Activated CD4-positive, alpha-beta memory T cell treated with anti-CD3 and anti-CD28 coated beads, Interleukin-2, amount 10 ng/mL, durations not matched to agents 7 days and 5 days (primary cell): ENCODE data around the gene ZBED6. TPM values are rescaled to one million over a fixed set of nuclear protein-coding genes. Genes with fewer than 3 reads are reported as not detected.
A peak's percentile ranks its signal among the peaks of the same experiment; 100 is the strongest.

Experiments
- CTCF ChIA-PET: fragments of 350-600 bp; sonication (Branson Sonifier 250); formaldehyde crosslinking; loops from one replicate; lab custom pipeline; 2021; ENCODE audit warnings: antibody characterized with exemption, inconsistent platforms; lab: Charles Lee
- POLR2A ChIA-PET: fragments of 350-600 bp; sonication (Branson Sonifier 250); formaldehyde crosslinking; loops from one replicate; lab custom pipeline; 2021; ENCODE audit warnings: antibody characterized with exemption; lab: Charles Lee
- DNase-seq: peaks from one replicate; pipeline ENCODE4 v3.0.0-alpha.2; 2020
- H3K27ac Mint-ChIP-seq: one replicate; pipeline ENCODE4 v1.8.0; 2021; ENCODE audit warnings: mild to moderate bottlenecking, mixed read lengths
- H3K27me3 Mint-ChIP-seq: one replicate; pipeline ENCODE4 v1.8.0; 2021; ENCODE audit warnings: mixed read lengths
- H3K36me3 Mint-ChIP-seq: one replicate; pipeline ENCODE4 v1.8.0; 2021; ENCODE audit warnings: low read depth, mixed read lengths
- H3K4me1 Mint-ChIP-seq: one replicate; pipeline ENCODE4 v1.8.0; 2021; ENCODE audit warnings: mixed read lengths
- H3K4me3 Mint-ChIP-seq: one replicate; pipeline ENCODE4 v1.8.0; 2021; ENCODE audit warnings: mild to moderate bottlenecking, mixed read lengths
- H3K9me3 Mint-ChIP-seq: one replicate; pipeline ENCODE4 v1.8.0; 2021; ENCODE audit warnings: mixed read lengths
- total RNA-seq, 2 experiments: library from RNA; stranded (reverse); gene quantifications; one replicate each; pipeline ENCODE4 v1.2.3, GENCODE V29; 2021

The ZBED6 gene
- total RNA-seq, 2 experiments from 2014 or later, result 18.4 to 19.5 TPM

DNA sequence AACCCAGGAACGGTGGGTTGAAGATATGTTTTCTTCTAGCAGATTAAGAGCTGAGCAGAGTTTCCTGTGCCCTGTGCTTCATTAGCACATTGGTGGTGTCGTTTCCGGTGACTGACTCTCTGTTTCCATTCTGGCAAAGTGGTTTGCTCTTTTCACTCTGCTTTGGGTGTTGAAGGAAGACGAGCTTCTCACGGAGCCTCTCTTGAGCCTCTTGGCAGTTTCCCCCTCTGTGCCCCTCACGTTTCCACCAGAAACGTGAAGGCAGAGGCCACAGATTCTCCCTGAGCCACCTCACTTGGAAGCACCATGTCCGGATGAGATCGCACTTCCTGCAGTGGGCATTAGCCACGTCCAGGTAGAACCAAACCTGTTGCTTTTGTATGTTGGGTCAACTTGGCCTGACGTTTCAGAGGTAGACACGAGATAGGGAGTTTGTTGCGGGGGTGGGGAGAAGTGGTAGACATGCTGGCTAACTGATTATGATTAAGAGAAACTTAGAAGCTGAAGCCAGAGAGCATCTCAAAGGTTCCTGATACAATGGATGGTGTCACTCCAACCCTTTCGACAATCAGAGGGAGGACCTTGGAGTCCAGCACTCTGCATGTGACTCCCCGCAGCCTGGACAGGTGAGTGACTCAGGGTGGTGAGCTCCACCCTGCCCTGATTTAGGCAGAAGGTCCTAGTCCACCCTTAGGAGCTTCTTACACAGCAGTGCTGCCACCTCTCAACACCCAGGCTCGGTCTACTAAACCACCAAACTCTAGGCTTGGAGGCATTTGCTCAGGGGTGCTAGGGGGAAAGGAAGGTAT lies 30.2 kb upstream of the ZBED6 start, which contains the start of gene LAX1:
Gene LAX1, plus strand, starts transcription at position 155 of the 809 bp plus-strand sequence. Its CDS starts 383 bp downstream, at position 538.
- no peaks in the 10 kb centered on the region for H3K27me3 Mint-ChIP-seq
- H3K9me3 Mint-ChIP-seq, result no peaks in the 10 kb centered on the region
- peak within 1 kb of the TSS; percentile 100 for H3K27ac Mint-ChIP-seq
- H3K36me3 Mint-ChIP-seq, result peaks cover 21% of the 10 kb centered on the region
- peak within 1 kb of the TSS; percentile 95 for H3K4me3 Mint-ChIP-seq
- ChIA-PET POLR2A (interaction anchor here (0.5 to 4.0 kb wide), 47 partner anchors 8 to 812 kb away, joined by 3 to 55 read pairs (median 5); partner anchors contain the start of genes ATP2B4, TMEM183A, ZBED6 and ZC3H11A), CTCF (interaction anchor here (0.5 to 2.2 kb wide), 15 partner anchors 10 to 445 kb away, joined by 3 to 7 read pairs (median 3); partner anchors contain the start of gene ATP2B4)
- H3K4me1 Mint-ChIP-seq, result peaks cover 54% of the 10 kb centered on the region
- peak; percentile 87 for DNase-seq

DNA sequence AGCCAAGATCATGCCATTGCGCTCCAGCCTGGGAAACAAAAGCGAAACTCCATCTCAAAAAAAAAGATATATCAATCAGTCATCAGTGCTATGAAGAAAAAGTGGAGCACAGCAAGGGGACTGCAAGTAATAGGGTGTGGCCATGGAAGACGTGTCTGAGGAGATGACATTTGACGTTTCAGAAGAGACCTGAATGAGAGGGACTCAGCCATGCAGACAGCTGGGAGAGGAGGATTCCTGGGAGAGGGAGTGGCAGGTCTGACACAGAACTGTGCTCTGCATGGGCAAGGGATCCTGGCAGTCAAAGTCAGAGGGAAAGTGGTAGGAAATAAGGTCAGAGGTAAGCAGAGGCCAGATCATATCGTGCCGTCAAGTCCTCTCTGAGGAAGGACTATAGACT lies 27.2 kb upstream of the ZBED6 start:
- peaks cover 55% of the 10 kb centered on the region for H3K4me1 Mint-ChIP-seq
- H3K27ac Mint-ChIP-seq, result peak overlapping the region; percentile 24
- POLR2A ChIA-PET, result interaction anchor here (0.6 kb wide), 1 partner anchor 790 kb away, joined by 3 read pairs; no protein-coding TSS in a partner anchor
- peaks cover 42% of the 10 kb centered on the region for H3K36me3 Mint-ChIP-seq
- CTCF ChIA-PET, result no interaction called here
- H3K9me3 Mint-ChIP-seq, result no peaks in the 10 kb centered on the region
- no peak for DNase-seq
- no peaks in the 10 kb centered on the region for H3K27me3 Mint-ChIP-seq
- no peak overlapping the region for H3K4me3 Mint-ChIP-seq

DNA sequence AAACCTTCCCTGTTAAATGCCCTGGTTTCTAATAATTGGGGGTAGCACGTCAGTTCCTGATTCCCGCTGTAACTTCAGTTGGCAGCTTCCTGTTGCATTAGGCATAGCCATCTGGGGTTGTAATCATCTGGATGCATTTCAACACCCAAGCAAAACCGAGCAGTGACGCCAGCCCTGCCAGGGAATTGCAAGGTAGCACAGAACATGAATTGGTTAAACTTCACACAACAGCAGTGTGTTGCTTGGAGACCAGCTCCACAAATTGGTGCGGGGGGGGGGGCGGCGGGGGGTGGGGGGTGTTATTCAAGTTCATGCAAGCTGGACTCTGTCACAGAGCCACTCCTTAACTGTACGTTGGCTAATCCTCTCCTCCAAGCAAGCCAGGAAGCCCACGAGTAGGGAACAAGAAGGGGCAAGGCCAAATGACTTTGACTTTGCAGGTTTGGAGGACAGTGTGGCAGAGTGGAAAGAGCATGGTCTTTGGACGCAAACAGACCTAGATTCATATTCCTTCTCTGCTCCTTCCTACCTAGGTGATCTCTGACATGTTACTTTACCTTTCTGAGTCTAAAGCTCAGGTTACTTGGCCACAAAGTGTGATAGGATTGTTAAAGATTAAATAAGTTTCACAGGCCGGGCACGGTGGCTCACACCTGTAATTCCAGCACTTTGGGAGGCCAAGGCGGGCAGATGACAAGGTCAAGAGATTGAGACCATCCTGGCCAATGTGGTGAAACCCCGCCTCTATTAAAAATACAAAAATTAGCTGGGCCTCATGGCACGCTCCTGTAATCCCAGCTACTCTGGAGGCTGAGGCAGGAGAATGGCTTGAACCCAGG lies 25.7 kb upstream of the ZBED6 start:
- Mint-ChIP-seq H3K27me3 (no peaks in the 10 kb centered on the region), H3K27ac (no peak overlapping the region), H3K4me1 (peaks cover 40% of the 10 kb centered on the region), H3K9me3 (no peaks in the 10 kb centered on the region), H3K36me3 (peaks cover 54% of the 10 kb centered on the region), H3K4me3 (no peak overlapping the region)
- no peak for DNase-seq
- CTCF ChIA-PET, result interaction anchor here (0.6 kb wide), 2 partner anchors 157 to 782 kb away, joined by 3 to 5 read pairs; no protein-coding TSS in a partner anchor
- POLR2A ChIA-PET, result interaction anchor here (1.7 kb wide), 1 partner anchor 12 kb away, joined by 4 read pairs; no protein-coding TSS in a partner anchor

DNA sequence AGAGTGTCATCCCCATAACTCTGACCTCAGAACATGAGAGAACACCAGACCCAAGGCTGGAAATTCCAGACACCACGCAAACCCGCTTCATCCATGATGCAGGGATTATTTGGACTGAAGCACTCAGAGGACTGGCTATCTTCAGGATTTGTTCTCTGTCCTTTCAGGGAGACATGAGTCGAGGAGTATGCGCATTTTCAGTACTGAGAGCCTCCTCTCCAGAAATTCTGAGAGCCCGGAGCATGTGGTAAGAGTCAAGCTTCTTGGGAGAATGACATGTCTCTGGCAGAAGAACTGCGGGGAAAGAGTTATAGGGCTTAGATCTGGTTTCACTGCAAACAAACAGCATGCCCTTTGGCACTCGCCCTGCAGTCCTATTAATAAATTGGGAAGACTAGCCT lies 23.5 kb upstream of the ZBED6 start:
- no peak overlapping the region for H3K4me3 Mint-ChIP-seq
- no peaks in the 10 kb centered on the region for H3K27me3 Mint-ChIP-seq
- no peaks in the 10 kb centered on the region for H3K9me3 Mint-ChIP-seq
- peaks cover 29% of the 10 kb centered on the region for H3K4me1 Mint-ChIP-seq
- H3K27ac Mint-ChIP-seq, result no peak overlapping the region
- ChIA-PET CTCF (no interaction called here), POLR2A (interaction anchor here (0.7 kb wide), 1 partner anchor 409 kb away, joined by 3 read pairs; no protein-coding TSS in a partner anchor)
- H3K36me3 Mint-ChIP-seq, result peaks cover 63% of the 10 kb centered on the region
- DNase-seq, result no peak

DNA sequence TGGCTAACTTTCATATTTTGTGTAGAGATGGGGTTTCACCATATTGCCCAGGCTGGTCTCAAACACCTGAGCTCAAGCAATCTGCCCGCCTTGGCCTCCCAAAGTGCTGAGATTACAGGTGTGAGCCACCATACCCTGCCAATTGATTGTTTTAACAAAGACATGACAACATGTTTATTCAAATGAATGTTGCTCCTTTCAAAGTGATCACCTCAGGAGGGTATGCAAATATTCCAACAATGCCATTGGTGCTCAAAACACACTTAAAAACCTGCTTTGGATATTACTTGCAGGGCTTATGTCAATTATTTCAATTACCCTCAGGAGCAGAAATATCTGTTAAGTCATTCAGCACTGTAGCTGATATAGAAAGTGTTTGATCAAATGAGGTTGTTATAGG lies 22.6 kb upstream of the ZBED6 start:
- H3K27me3 Mint-ChIP-seq, result no peaks in the 10 kb centered on the region
- H3K36me3 Mint-ChIP-seq, result peaks cover 63% of the 10 kb centered on the region
- H3K4me3 Mint-ChIP-seq, result no peak overlapping the region
- H3K4me1 Mint-ChIP-seq, result peaks cover 22% of the 10 kb centered on the region
- DNase-seq, result no peak
- ChIA-PET CTCF (no interaction called here), POLR2A (interaction anchor here (0.7 kb wide), 1 partner anchor 8 kb away, joined by 3 read pairs; the partner anchor contains the start of gene LAX1)
- no peak overlapping the region for H3K27ac Mint-ChIP-seq
- no peaks in the 10 kb centered on the region for H3K9me3 Mint-ChIP-seq

DNA sequence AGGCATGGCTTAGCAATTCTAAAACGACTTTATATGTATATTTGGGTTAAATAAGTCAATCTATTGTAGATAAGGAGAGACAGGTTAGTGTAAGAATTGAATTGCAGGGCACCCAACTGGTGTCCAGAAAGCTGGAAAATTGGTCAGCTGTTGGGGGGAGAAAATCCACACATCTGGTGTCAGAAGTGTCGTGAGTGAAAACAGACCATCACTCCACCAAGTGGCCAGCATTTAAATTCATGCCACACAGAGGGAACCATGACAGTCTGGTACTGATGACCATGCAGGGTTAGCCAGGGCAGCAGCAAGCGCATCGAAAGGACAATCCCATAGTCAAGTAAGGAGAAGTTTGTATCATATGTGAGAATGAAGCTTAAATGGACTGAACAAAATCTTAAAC lies 18.8 kb upstream of the ZBED6 start:
- H3K4me3 Mint-ChIP-seq, result no peak overlapping the region
- no peaks in the 10 kb centered on the region for H3K9me3 Mint-ChIP-seq
- peaks cover 2% of the 10 kb centered on the region for H3K4me1 Mint-ChIP-seq
- ChIA-PET POLR2A (interaction anchor here (3.0 kb wide), 1 partner anchor 12 kb away, joined by 14 read pairs; the partner anchor contains the start of gene LAX1), CTCF (interaction anchor here (1.4 kb wide), 1 partner anchor 12 kb away, joined by 4 read pairs; no protein-coding TSS in a partner anchor)
- H3K36me3 Mint-ChIP-seq, result peaks cover 48% of the 10 kb centered on the region
- DNase-seq, result no peak
- H3K27ac Mint-ChIP-seq, result no peak overlapping the region
- H3K27me3 Mint-ChIP-seq, result no peaks in the 10 kb centered on the region

DNA sequence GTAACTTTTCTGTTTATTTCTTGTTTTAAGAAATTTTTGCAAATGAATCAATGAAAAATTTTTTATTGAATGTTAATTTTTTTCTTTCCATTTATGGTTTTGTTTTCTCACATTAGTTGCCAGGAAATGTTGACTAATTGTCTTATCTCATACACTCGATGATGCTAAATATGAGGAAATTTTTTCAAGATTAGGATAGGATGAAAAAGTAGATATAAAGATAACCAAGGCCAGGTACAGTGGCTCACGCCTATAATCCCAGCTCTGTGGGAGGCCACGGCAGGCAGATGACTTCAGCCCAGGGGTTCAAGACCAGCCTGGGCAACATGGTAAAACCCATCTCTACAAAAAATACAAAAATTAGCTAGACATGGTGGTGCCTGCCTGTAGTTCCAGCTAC lies 17.8 kb upstream of the ZBED6 start:
- Mint-ChIP-seq H3K27ac (no peak overlapping the region), H3K36me3 (peaks cover 43% of the 10 kb centered on the region), H3K4me1 (peaks cover 2% of the 10 kb centered on the region), H3K4me3 (no peak overlapping the region), H3K27me3 (no peaks in the 10 kb centered on the region), H3K9me3 (no peaks in the 10 kb centered on the region)
- DNase-seq, result no peak
- CTCF ChIA-PET, result interaction anchor here (1.3 to 1.4 kb wide), 2 partner anchors 9 to 11 kb away, joined by 4 read pairs; no protein-coding TSS in a partner anchor
- POLR2A ChIA-PET, result interaction anchor here (3.0 kb wide), 1 partner anchor 12 kb away, joined by 14 read pairs; the partner anchor contains the start of gene LAX1

DNA sequence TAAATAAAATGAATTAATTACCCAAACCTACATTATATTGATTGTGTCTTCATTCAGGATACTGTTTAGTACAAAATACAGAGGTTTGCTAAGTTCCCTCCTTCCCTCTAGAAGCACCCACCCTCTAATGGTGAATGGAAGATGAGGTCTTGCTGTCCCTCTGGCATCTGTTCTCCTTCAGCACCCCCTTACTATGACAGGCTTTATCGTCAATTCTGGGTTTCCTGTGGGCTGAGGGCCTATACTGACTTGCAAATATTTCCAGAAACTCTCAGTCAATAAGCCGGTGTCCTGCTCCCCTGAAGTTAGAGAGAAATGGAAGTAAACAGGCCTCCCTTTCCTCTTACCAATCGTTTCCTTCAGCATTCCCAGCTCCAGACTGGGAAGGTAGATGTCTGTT lies 17.3 kb upstream of the ZBED6 start:
- no peaks in the 10 kb centered on the region for H3K9me3 Mint-ChIP-seq
- H3K27me3 Mint-ChIP-seq, result no peaks in the 10 kb centered on the region
- no peak for DNase-seq
- H3K36me3 Mint-ChIP-seq, result peaks cover 38% of the 10 kb centered on the region
- ChIA-PET CTCF (interaction anchor here (1.3 kb wide), 1 partner anchor 8 kb away, joined by 4 read pairs; no protein-coding TSS in a partner anchor), POLR2A (no interaction called here)
- peaks cover 2% of the 10 kb centered on the region for H3K4me1 Mint-ChIP-seq
- no peak overlapping the region for H3K4me3 Mint-ChIP-seq
- H3K27ac Mint-ChIP-seq, result no peak overlapping the region

DNA sequence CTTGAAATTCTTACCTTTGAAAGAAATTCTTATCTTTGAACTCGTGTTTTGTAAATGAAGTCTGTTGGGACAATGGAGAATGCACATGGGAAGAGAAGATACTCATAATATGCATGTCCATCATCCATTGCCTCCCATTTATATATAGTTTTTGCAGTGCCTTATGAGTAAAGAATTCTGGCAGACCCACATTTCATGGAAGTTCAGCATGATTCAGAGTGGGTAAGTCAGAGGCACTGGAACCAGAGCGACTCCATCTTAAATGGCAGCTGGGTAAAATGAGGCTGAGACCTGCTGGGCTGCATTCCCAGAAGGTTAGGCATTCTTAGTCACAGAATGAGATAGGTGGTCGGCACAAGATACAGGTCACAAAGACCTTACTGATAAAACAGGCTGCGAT lies 16.6 kb upstream of the ZBED6 start:
- ChIA-PET CTCF (no interaction called here), POLR2A (no interaction called here)
- H3K4me3 Mint-ChIP-seq, result no peak overlapping the region
- peaks cover 36% of the 10 kb centered on the region for H3K36me3 Mint-ChIP-seq
- no peaks in the 10 kb centered on the region for H3K9me3 Mint-ChIP-seq
- H3K4me1 Mint-ChIP-seq, result peaks cover 2% of the 10 kb centered on the region
- no peak overlapping the region for H3K27ac Mint-ChIP-seq
- H3K27me3 Mint-ChIP-seq, result no peaks in the 10 kb centered on the region
- no peak for DNase-seq

DNA sequence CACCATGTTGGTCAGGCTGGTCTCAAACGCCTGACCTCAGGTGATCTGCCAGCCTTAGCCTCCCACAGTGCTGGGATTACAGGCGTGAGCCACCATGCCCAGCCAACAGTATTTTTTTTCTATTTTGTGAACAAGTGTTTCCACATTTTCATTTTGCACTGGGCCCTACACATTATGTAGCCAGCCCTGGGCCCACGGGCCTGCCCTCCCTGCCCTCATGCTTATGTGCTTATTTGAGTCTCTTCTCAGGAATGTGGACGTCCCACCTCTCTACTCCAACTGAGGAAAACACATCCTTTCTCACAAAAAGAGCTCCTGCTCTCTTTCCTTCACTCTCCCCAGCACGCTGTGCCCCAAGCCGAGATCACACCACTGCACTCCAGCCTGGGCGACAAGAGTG lies 13.5 kb upstream of the ZBED6 start:
- H3K4me1 Mint-ChIP-seq, result no peaks in the 10 kb centered on the region
- peaks cover 4% of the 10 kb centered on the region for H3K27me3 Mint-ChIP-seq
- ChIA-PET POLR2A (interaction anchor here (2.4 kb wide), 1 partner anchor 17 kb away, joined by 9 read pairs; the partner anchor contains the start of gene LAX1), CTCF (no interaction called here)
- H3K27ac Mint-ChIP-seq, result no peak overlapping the region
- H3K4me3 Mint-ChIP-seq, result no peak overlapping the region
- H3K36me3 Mint-ChIP-seq, result peaks cover 5% of the 10 kb centered on the region
- DNase-seq, result no peak
- H3K9me3 Mint-ChIP-seq, result no peaks in the 10 kb centered on the region

DNA sequence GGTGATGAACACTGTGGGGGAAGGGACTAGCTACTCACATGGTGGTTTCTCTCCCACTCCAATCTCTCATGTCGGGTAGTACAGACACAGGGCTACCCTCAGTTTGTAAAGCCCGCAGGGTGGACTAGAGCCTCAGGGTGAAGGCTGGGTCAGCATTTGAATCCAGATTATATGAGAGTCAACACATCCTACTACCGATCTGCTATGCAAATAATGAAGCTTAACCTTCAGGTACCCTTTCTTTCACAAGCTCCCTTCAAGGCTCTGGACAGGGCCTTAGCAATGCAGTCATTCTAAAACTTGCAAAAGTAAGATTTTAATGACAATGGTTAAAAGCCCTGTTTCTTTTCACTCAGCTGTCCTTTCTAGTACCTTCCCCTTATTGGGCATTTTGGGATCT lies 5.5 kb upstream of the ZBED6 start:
- Mint-ChIP-seq H3K4me3 (no peak overlapping the region), H3K4me1 (peaks cover 3% of the 10 kb centered on the region), H3K27ac (no peak overlapping the region), H3K27me3 (peaks cover 3% of the 10 kb centered on the region), H3K9me3 (no peaks in the 10 kb centered on the region), H3K36me3 (no peaks in the 10 kb centered on the region)
- no peak for DNase-seq
- ChIA-PET CTCF (no interaction called here), POLR2A (interaction anchor here (1.1 to 1.3 kb wide), 2 partner anchors 25 to 77 kb away, joined by 3 to 4 read pairs; partner anchors contain the start of gene LAX1)

DNA sequence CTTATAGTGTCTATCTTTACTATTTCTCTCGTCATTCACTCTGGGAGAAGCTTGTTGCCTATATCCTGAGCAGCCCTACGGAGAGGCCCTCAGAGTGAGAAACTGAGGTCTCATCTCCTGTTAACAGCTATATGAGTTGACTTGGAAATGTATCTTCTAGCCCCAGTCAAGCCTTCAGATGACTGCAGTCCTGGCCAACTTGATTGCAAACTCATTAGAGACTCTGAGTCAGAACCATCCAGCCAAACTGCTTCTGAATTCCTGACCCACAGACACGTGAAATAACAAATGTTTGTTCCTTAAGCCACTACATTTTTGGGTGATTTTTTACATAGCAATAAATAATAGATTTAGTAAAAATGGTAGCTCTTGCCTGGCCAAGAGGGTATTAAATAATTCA lies 3.9 kb upstream of the ZBED6 start:
- Mint-ChIP-seq H3K27ac (no peak overlapping the region), H3K4me1 (peaks cover 11% of the 10 kb centered on the region), H3K9me3 (no peaks in the 10 kb centered on the region), H3K27me3 (no peaks in the 10 kb centered on the region), H3K36me3 (peaks cover 7% of the 10 kb centered on the region), H3K4me3 (no peak overlapping the region)
- ChIA-PET POLR2A (interaction anchor here (2.1 kb wide), 1 partner anchor 26 kb away, joined by 13 read pairs; the partner anchor contains the start of gene LAX1), CTCF (interaction anchor here (1.4 kb wide), 1 partner anchor 16 kb away, joined by 3 read pairs; no protein-coding TSS in a partner anchor)
- no peak for DNase-seq
